ENCODE measurements around the gene CDC27.

- no peak for TF ChIP-seq CTCF (conservative IDR thresholded peaks at IDR 0.05; ENCODE audit: low read depth, low read length)
- TF ChIP-seq RCOR1 (IDR thresholded peaks at IDR 0.05; ENCODE audit: insufficient replicate concordance, low read length), result no peak
- TF ChIP-seq RFX5 (IDR thresholded peaks at IDR 0.05; ENCODE audit: low read depth, low read length), result no peak
- TF ChIP-seq MAZ (IDR thresholded peaks at IDR 0.05; ENCODE audit: borderline replicate concordance, low read depth, low read length), result no peak
- TF ChIP-seq POLR2A (IDR thresholded peaks at IDR 0.05; ENCODE audit: low read depth, low read length), result no peak
- TF ChIP-seq ELK1 (IDR thresholded peaks at IDR 0.05; ENCODE audit: borderline replicate concordance, low read depth, low read length), result no peak
- no peak for TF ChIP-seq NFE2L2 (IDR thresholded peaks at IDR 0.05; ENCODE audit: low read depth, low read length)
- no peak for TF ChIP-seq RAD21 (IDR thresholded peaks at IDR 0.05; ENCODE audit: low read length)
Observed at GRCh38 chr17:47218896-47219430, 29.9 kb upstream of the CDC27 start.
